NCI-H1417 (cell line): ENCODE data around the gene PARD3B.
A peak's percentile ranks its signal among the peaks of the same experiment; 100 is the strongest.
"Not testable (repeated sequence)": the region's sequence is repeated elsewhere in the genome, so short reads cannot be mapped to it uniquely, and the experiment has no call there.

ENCODE experiments used
- DNase-seq, 3 experiments: peaks; one replicate each; lab custom pipeline; 2025; lab: John Stamatoyannopoulos, UW

PARD3B gene

DNA sequence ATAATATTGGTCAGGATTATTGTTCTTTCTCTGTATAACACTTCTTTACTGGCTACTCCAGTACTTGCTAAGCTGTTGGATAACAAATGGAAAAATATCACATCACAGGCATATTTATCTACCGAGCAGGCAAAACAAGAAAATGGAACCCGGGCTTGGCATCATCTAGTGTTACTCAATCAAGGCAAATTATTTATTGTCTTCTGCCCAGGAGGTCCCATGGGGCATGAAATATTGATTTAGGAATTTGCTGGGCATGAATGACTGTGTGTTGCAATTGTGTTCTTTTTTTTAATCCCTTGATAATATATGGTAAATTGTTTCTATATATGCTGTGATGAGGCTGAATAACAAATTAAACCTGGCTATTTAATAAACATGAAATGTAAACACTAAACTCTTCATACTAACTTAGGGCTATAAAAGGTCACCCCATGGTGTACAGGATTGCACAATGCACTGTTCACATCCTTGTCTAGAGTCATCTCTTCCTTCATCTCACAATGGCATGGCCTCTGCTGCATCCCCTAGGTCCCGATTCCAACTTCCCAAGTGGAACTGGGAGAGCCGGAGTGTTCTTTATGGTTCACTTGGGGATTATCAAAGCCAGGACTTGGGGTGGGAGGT lies 2.2 kb upstream of the PARD3B start:
- DNase-seq: no peak

DNA sequence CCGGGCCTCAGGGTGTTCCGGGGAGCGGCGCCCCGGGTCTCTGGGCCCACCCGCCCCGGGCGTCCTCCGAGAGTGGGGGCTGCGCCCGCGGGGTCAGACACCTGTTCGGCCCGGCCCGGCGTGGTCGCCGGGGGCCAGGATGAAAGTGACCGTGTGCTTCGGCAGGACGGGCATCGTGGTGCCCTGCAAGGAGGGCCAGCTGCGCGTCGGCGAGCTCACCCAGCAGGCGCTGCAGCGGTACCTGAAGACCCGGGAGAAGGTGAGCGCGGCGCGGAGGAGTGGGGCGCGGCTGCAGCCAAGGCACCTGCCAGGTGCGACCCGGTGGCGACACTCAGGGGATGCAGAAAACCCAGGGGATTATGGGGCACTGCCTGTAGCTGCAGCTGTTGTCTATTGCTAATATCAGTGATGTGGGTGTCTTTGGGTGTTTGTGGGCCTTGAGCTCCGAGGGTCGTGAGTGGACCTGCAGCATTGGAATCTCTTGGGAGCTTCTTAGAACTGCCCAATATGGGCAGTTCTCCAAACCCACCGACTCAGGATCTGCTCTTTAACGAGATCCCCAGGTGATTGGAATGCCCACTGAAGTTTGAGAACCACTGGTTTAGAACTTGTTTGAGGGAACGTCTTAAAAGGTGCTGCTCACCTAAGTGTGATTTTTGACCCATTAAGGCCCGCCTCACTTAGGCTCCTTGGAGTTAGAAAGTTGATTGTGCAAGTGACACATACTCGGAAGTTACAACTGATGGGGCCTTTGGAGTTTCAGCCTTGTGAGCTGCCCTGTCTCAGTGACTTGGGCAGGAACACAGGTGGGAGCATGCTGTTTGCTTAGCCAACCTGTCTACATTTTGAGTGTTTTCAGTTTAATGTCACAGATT lies 823 bp downstream of the PARD3B start:
- peak; percentile 26 to 83 (median 80) for DNase-seq

DNA sequence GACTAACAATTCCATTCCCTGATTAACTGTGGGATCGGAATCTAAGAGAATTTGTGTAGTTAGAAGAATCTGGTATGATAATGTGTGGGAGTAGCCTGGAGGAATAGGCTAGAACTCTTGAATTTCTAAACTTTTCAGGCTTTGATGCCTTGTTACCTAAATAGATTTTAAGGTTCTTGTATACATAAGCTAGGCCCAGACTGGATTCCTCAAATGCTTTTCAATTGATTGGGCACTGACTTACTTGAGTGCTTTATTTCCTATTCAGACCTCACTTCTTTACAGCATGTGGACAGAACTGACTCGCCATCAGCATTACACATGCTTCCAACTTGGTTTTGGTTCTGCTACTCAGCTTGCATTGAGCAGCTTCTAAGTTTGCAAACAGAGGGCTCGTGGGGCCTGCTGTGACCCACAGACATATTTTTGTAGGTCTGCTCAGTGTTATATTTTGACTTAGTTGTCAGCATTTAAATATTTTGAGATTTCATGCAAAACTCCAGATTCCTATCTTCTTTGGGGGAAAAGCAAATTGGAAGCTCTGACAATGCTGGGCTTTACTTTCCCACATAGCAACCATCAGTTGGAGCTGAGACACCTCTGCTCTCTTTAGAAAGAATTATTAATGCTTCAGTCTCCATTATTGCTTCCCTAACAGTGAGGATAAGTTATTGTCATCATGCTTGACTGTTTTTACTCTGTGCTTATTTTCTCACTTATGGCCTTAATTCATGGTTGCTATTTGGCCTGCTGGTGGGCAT lies 5.7 kb downstream of the PARD3B start:
- no peak for DNase-seq

DNA sequence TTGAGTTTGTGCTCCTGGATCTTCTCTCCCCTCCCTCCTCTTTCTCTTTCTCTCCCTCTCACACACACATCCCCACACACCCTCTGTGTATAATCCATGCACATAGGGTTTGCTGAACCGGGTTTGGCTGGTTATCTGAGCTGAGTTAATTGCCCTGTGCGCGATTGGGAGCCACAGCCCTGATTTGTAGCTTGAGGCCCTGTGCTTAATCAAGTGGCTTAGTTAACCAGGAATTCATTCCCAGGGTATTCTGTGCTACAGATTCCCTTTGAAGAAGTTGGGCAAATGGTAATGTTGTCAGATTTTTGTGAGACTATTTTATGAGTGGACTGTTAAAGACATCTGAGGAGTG lies 6.2 kb downstream of the PARD3B start:
- DNase-seq: no peak

DNA sequence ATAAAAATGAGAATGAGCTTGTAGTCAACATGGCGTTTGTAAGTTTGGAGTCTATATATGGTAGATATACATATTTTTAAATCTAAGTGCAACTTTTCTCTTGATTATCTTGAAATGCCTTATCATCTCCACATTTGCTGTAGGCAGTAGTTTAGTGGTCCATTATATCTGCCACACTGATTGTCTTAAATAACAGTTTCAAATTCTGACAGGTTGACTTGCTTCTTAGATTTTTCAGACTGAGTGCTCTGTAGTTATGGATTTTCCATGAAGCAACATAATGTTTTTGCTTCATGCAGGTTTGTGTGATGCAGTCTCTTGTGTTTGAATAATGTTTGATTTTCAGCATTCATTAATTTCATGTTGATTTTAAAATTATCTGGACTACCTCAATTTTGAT lies 12.3 kb downstream of the PARD3B start:
- DNase-seq: no peak

DNA sequence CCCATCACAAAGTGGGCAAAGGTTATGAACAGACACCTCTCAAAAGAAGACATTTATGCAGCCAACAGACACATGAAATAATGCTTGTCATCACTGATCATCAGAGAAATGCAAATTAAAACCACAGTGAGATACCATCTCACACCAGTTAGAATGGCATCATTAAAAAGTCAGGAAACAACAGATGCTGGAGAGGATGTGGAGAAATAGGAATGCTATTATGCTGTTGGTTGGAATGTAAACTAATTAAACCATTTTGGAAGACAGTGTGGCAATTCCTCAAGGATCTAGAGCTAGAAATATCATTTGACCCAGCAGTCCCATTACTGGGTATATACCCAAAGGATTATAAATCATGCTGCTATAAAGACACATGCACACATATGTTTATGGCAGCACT lies 14.1 kb downstream of the PARD3B start:
- not testable (repeated sequence) for DNase-seq

DNA sequence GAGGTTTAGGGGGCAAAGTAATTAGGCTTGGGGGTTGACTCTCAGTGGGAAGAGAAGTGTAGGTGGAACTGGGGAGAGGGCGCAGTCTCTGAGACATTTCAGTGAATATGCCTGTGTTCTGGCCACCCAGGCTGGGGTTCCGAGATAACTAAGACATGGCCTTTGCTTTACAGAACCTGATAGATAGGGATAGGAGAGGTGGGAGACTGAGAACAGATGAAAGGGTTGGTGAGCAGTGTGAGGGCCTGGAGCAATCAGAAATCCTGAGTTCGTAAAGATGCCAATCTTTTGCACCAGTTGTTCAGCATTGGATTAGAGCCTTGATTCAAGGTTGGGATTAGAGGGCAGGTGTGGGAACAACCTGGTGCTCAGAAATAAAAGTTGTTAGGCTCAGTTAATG lies 15.6 kb downstream of the PARD3B start:
- DNase-seq: no peak

DNA sequence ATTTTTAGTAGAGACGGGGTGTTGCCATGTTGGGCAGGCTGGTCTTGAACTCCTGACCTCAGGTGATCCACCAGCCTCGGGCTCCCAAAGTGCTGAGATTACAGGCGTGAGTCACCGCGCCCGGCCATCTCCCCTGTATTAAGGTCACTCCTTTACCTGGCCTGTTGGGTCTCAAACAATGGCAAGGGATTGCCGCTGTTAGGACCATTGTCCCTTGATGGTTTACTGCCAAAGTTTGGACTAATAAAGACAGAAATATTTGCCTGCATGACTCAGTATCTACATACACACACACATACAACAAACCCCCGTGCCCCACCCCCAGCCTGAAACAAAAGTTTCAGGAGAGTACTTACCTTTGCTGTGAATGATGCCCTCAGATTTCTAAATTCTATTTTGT lies 16.5 kb downstream of the PARD3B start:
- DNase-seq: no peak

DNA sequence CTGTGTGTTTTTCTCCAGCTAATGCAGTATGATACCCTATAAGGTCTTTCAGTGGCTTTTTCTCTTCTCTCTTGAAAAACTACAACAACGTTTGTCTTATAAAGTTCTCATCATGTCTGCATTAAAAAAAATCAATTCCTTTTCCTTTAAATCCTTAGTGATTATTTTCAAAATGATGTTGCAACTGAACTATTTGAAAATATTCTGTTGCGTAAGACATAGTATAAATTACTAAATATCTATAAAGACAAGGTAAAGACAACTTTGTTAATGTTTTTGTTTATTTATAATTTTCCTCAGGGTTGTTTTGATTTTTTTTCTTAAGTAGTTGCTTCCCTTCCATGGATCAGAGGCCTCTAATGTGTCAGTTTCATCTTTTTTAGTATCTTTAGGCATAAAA lies 21.2 kb downstream of the PARD3B start:
- no peak for DNase-seq

DNA sequence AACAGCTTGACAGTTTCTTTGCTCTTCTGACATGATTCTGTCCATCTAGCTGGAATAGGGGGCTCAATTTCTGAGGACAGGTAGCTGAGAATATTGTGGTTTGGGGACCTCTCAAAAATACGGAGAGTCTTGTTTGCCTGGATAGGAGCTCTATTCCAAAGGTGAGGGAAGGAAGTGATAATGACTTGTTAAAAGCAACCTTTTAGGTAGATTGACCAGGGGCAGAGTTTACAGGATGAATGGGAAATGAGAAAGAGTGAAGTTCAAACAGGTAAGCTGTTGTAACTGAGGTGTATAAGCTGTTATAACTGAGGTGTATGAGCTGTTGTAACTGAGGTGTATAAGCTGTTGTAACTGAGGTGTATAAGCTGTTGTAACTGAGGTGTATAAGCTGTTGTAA lies 25.1 kb downstream of the PARD3B start:
- DNase-seq: no peak

DNA sequence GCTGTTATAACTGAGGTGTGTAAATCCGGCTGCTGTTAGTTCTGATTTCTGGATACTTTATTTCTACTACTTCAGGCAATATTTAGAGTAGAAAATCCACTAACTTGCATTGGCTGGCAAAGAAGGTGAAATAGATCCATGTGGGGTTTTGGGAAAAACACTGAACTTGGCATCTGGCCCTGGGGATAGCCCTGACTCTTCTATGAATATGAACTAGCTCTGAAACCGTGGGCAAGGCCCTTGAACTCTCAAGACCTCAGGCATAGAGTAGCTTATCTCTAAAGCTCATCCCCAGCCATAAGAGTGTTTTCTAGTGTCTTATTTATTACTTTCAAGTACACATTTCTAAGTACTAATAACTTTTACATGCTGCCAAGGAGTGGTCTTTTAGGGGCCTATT lies 25.8 kb downstream of the PARD3B start:
- no peak for DNase-seq

DNA sequence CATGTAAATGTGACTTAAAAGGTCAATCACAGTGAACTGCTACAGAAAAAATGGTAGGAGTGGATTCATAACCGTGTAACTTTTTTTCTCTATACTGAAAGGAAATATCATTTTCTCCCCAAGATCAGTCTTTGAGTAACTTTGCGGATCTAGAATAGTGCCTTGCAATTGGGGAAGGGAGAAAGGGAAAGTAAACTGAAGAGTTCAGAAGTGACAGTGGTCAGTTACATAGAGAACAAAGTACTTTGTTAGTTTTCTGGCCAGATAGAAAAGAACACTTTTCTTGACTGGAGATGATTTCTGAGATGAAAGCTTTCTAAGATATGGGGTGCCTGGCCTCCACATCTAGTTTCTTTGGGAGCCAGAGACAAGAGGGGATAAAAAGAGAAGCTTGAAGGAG lies 26.6 kb downstream of the PARD3B start:
- DNase-seq: no peak

DNA sequence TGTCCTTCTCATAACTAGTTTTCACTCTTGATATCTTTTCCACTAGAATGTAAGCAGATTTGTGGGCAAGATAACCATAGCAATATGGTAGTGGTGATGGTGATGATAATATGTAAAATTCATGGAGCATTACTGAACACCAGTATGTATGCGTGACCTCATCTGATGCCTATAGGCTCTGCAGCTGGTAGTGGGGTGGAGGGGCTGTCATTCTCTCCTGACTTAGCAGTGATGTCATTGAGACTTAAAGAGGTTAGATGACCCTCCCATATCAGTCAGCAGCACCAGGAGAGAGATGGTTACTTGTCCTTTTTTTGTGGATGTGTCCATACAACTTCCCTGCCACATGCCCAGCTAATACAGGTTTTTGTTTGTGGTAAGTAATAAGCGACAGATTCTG lies 27.9 kb downstream of the PARD3B start:
- no peak for DNase-seq

DNA sequence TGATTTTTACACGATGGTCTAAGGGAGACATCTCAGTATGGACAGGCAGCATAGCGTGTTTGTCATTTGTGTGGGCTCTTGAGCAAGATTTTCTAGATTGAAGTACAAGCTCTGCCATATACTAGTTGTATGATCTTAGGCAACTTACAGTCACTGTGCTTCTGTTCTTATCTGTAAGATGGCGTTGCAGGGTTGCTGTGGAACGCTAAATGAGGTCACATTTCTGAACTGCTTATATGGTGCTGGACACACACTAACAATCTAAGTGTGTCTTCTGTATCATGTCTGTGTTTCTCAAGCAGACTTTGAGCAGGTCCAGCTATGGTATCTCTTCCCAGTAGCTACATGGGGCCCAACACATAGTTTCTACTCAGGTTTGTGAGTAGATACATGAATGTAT lies 29.2 kb downstream of the PARD3B start:
- no peak for DNase-seq

DNA sequence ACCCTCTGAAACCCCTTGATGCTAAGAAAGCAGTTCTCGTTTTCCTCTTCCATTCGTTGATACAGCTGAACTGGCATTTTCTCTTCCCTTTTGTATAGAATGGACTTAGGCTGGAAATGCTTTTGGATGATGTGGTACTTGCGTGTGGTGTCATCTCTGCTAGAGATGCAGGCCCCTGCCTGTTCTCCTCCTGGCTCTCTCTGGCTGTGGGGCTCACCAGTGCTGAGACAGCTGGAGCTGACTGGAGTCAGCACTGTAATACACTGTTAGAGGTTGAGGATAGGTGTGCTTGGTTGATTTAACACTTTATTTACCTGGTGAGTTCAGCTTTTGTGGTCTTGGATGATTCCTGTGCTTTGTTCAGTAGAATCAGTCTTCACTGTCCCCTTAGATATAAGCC lies 30.2 kb downstream of the PARD3B start:
- DNase-seq: no peak

DNA sequence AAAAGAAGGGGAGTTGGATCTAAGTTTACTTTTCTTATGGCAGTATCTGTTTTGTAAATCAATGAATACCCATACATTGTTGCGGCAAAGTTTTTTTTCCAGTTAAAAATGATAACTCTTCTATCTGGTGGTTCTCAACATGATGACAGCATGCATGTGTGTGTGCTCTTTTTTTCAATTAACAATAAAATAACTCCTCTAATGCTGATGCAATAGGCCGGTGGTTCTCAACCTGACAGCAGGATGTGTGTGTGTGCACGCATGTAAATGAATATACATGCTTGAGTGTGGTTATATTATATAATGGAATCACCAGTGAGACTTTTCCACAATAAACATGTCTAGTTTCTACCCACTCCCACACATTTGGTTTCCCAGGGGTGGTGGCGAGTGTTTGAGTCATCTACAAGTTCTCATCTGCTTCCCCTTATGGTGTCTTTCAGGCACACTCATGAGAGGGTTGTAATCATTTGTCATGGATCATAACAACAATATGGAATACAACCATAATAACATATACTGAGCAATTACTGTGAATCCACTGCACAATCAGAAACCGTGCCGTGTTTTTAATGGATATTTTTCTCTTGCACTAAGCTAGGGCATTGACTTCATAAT lies 31.2 kb downstream of the PARD3B start:
- DNase-seq: no peak

DNA sequence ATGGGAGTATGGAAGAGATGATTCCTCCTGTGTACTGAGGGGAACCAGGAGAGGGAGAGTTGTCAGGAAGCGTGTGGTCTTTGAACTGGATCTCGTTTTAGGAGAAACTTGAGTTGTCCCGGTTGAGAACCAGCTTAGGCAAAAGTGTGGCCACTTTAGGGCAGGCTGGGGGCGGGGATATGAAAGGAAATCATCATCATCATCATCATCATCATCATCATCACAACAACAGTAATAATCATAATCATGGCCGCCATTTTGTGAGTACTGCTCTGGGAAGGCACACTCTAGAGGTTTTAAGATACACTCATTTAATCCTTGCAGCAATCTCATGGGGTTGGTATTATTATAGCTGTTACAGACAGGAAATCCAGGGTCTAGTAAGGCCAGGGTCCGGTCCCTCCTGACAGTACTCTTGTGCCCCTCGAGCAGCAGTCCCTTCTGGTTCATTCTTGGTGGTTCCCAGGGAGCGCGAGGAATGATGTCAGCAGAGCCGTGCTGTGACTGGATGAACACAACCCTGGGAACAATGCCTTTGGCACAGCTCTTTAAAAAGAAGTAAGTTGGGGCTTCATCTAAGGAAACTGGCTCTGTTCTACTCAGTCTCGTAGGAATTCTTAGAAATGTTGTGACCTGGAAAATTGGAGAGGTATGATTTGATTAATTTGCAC lies 33.8 kb downstream of the PARD3B start:
- no peak for DNase-seq

DNA sequence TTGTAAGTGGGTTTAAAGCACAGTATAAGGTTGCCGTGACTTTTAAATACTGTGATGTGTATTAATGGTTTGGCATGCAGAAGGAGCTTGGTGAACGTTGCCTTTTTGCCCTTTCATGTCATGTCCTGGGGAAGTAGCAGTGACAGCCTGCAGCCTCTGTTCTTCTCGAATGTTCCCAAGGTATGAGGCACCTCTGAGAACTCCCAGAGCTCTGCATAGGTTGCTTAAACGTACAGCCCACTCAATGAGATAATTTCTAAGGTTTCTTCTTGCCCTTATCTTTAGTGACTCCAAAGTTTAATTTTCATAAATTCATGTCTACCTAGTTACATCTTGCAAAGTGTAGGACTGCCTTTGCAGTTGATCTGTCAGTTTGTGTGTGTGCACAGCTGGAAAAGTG lies 36.7 kb downstream of the PARD3B start:
- no peak for DNase-seq

DNA sequence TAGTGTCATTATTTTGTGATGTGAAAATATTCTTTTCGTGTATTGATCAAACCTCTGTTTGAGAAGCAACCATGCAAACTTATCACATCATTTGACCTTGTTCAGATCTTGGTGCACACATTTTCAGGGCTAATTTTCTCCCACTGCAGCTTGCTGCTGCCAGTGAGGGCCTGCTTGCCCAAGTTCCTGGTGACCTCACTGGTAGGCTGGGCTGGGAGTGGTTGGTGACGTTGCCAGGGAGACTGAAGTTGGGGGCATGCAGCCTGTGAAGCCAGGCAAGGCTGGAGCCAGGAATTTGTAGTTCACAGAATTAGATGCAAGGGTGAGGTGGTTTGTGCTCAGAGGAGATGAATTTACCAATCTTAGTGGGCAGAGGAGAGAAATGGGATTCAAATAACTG lies 38.5 kb downstream of the PARD3B start:
- DNase-seq: no peak

DNA sequence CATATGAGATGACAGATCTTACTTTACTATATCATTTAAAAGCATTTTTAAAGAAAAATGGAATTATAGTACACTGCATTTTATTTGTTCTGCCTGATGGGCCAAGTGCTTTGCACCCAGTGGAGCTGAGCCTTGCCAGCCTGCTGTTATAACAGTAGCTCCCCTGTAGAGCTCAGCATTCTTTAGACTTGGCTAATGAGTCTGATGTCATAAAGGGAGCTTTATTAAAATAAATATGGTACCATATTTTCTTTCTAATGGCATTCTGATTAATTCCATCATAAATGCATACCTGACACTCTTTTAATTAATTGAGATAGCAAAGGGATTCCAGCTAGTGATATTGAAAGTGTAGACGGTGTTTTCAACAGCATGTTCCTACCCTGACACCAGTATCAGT lies 40.7 kb downstream of the PARD3B start:
- peak in 2 of 3 experiments; percentile 19 to 41 for DNase-seq

DNA sequence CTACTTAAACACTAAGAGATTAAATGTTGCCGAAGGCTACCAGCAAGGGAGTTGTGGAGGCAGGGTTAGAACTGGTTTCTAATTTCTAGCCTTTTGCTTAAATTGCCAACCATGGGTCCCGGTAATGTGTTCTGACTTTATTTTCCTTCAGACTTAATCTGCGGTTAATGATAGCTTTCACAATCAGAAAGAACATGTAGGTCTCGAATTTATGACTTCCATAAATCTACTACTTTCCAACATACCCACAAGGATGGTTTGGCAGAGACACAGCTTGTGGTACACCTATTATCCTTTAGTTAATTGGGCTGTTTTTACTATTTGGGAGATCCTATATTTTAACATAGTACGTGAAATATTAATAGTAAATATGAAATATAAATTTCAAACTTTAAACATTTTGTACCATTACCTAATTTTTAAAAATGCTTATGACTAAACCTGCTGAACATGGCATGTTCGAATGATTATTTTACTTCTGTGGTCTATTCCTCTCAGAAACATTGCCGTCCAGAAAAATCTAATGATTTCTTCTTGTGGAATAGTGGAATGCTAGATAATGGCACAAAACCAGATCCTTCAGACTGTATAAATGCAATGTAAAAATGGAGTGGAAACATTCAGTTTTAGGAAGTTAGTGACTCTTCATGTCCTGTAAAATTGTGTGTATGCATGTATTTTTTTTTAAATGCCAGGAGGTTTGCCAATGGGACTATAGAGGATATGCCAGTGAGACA lies 41.3 kb downstream of the PARD3B start:
- DNase-seq: peak in 2 of 3 experiments; percentile 7 to 39
